ENCODE data around the gene FAF1. TPM values are rescaled to one million over a fixed set of nuclear protein-coding genes. Genes with fewer than 3 reads are reported as not detected.

The FAF1 gene
- total RNA-seq, 1 donor from 2014 or later: 47.3 TPM

DNA sequence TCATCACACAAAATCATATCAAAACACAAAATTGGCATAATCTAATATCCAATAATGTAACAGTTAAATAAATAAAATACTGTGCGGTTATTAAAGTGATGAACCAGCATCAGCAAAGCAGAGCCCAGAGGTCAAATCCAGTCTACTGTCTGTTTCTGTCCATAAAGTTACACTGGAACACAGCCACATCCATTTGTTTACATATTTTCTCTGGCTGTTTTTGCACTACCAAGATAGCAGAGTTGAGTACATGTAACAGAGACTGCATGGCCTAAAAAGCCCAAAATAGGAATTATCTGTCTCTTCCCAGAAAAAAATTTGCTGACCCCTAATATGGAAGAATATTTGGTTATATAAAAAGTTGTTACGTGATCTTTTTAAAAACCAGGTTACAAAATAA lies 294.7 kb downstream of the FAF1 start:
- FAIRE-seq (no peak), DNase-seq (ENCODE audit: low spot score in 2 of 2) (no peak)

- DNase-seq (ENCODE audit: low spot score in 2 of 2): no peak
- FAIRE-seq: no peak
Observed at GRCh38 chr1:50661626-50662025, 298.4 kb downstream of the FAF1 start.

GRCh38 chr1:50659107-50659662 lies 300.9 kb downstream of the FAF1 start:
- FAIRE-seq (no peak), DNase-seq (ENCODE audit: low spot score in 2 of 2) (no peak)

- DNase-seq (ENCODE audit: low spot score in 2 of 2) (no peak), FAIRE-seq (no peak)
Observed at GRCh38 chr1:50658459-50659076, 301.5 kb downstream of the FAF1 start.

DNA sequence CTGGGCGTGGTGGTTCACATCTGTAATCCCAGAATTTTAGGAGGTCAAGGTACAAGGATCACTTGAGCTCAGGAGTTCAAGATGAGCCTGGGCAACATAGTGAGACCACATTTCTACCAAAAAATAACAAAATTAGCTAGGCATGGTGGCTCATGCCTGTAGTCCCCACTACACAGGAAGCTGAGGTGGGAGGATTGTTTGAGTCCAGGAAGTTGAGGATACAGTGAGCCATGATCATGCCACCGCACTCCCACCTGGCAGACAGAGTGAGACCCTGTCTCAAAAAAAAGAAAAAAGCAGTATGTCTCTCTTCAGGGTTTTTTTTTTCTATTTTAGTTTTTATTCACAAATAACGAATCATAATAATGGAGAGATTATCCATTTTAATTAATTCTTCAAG lies 303.1 kb downstream of the FAF1 start:
- no peak for DNase-seq (ENCODE audit: low spot score in 2 of 2)
- FAIRE-seq: no peak

- FAIRE-seq: no peak
- no peak for DNase-seq (ENCODE audit: low spot score in 2 of 2)
Observed at GRCh38 chr1:50651476-50652263, 308.4 kb downstream of the FAF1 start.

GRCh38 chr1:50646526-50646925 lies 313.5 kb downstream of the FAF1 start:
- DNase-seq (ENCODE audit: low spot score in 2 of 2): no peak
- FAIRE-seq: no peak

GRCh38 chr1:50645139-50645538 lies 314.9 kb downstream of the FAF1 start:
- no peak for DNase-seq (ENCODE audit: low spot score in 2 of 2)
- no peak for FAIRE-seq

GRCh38 chr1:50644447-50645105 lies 315.5 kb downstream of the FAF1 start:
- FAIRE-seq: no peak
- no peak for DNase-seq (ENCODE audit: low spot score in 2 of 2)

- DNase-seq (ENCODE audit: low spot score in 2 of 2) (no peak), FAIRE-seq (no peak)
Observed at GRCh38 chr1:50637460-50637859, 322.6 kb downstream of the FAF1 start.

DNA sequence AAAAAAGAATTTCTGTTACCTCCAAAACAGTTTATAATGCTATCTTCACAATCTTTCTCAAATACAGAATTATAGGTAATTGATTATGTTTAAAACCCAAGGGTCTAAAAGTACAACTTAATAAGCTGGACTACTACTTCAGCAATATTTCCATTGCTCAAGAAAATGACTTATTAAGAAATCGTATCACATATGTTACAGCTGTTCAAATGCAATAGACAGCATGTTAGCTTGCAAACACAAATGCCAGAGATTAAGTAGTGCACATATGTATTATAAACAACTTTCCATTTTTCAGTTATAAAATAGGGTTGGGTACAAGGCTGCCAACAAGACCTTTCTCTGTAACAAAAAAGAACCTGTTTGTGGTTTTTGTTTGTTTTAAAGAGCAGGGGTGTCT lies 325.8 kb downstream of the FAF1 start:
- FAIRE-seq: no peak
- no peak for DNase-seq (ENCODE audit: low spot score in 2 of 2)

GRCh38 chr1:50633465-50633864 lies 326.6 kb downstream of the FAF1 start:
- no peak for FAIRE-seq
- no peak for DNase-seq (ENCODE audit: low spot score in 2 of 2)

DNA sequence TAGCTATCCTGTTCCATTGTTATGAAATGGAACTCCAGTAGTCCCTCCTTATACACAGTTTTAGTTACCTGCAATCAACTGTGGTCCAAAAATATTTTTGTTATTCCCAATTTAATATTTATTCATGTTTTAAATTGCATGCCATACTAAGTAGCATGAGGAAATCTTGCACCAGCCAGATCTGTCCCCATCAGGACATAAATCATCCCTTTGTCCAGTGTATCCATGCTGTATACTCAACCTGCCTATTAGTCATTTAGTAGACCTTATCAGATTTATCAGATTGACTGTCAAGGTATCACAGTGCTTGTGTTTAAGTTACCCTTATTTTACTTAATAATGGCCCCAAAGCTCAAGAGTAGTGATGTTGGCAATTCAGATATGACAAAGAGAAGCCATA lies 328.9 kb downstream of the FAF1 start:
- DNase-seq (ENCODE audit: low spot score in 2 of 2) (no peak), FAIRE-seq (no peak)

DNA sequence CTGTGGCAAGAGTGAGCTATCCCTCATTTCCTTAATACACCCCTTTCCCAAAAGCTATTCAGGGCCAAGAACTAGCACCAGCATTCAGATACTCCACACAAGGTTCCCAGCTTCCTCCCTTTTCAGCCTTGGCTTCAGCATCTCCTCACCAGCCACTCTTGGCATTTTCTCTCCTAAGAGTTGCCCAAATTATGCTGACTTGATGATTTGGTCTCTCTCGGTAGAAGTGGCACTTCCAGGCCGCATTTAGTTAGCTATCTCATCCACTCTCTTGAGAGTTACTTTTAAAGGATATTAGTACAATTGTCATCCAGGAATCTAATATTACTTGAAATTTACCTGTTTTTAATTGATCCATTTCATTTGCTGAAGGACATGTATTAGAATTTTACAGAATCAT lies 337.8 kb downstream of the FAF1 start:
- FAIRE-seq: no peak
- no peak for DNase-seq (ENCODE audit: low spot score in 2 of 2)

- DNase-seq (ENCODE audit: low spot score in 2 of 2): no peak
- FAIRE-seq: no peak
Observed at GRCh38 chr1:50620680-50621329, 339.3 kb downstream of the FAF1 start.

DNA sequence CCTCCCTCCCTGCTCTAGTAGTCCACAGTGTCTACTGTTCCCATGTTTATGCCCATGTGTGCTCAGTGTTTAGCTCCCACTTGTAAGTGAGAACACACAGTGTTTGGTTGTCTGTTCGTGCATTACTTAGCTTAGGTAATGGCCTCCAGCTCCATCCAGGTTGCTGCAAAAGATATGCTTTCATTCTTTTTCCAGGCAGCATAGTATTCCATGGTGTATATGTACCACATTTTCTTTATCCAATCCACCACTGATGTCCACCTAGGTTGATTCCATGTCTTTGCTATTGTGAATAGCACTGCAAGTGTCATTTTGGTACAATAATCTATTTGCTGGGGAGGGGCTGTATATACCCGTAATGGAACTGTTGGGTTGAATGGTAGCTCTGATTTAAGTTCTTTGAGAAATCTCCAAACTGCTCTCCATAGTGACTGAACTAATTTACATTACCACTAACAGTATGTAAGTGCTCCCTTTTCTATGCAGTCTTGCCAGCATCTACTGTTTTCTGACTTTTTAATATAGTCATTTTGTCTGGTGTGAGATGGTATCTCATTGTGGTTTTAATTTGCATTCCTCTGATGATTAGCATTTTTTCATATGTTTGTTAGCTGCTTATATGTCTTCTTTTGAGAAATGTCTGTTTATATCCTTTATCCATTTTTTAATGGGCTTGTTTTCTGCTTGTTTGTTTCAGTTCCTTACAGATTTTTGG lies 344.9 kb downstream of the FAF1 start:
- FAIRE-seq (no peak), DNase-seq (ENCODE audit: low spot score in 2 of 2) (no peak)

GRCh38 chr1:50611675-50612074 lies 348.4 kb downstream of the FAF1 start:
- DNase-seq (ENCODE audit: low spot score in 2 of 2) (no peak), FAIRE-seq (no peak)

DNA sequence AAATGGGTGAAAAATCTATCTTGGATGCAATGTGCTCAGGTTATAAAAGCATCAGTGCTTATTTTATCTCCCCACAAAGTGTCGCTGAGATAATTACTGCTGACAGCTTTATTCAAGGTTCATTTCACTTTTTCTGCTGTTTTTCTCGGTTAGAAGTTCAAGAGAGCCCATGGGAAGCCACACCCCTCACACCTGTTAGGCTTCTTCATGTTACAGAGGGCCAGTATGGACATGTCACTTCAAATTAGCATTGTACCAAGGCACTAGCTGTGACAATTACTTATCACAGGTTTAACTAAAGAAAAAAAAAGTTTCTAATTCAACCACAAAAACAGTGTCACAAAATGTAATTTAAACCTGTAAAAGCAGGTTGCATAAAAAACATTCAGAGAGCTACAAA lies 349.5 kb downstream of the FAF1 start:
- FAIRE-seq (no peak), DNase-seq (ENCODE audit: low spot score in 2 of 2) (no peak)

DNA sequence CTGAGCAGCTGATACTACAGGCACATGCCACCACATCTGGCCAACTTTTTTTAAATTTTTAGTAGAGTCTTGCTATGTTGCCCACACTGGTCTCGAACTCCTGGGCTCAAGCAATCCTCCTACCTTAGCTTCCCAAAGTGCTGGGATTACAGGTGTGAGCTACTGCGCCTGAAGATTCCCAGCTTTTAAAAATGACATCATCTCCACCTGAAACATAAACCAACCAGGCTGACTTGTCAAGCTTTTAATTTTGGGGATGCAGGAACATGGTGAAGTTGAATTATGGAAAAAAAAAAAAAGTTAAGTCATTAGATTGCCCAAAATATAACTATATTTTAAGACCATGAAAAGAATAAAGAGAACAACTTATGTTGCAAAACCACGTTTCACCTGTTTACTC lies 350.6 kb downstream of the FAF1 start:
- no peak for FAIRE-seq
- DNase-seq (ENCODE audit: low spot score in 2 of 2): no peak

GRCh38 chr1:50605186-50605875 lies 354.7 kb downstream of the FAF1 start:
- no peak for FAIRE-seq
- no peak for DNase-seq (ENCODE audit: low spot score in 2 of 2)

Measured in frontal cortex (tissue), 4 donors.